ENCODE measurements around the gene TMEM135.
"Not testable (repeated sequence)": the region's sequence is repeated elsewhere in the genome, so short reads cannot be mapped to it uniquely, and the experiment has no call there.

TMEM135 gene

GRCh38 chr11:87020764-87021365, 16.9 kb upstream of the TMEM135 start:
- no peak for DNase-seq (ENCODE audit: low read depth in 3 of 3)

- no peak for DNase-seq (ENCODE audit: low read depth in 3 of 3)
These were observed 15.5 kb upstream of the TMEM135 start for GRCh38 chr11:87022254-87022653.

GRCh38 chr11:87022738-87023137, 15.0 kb upstream of the TMEM135 start:
- no peak for DNase-seq (ENCODE audit: low read depth in 3 of 3)

GRCh38 chr11:87026415-87026814, 11.3 kb upstream of the TMEM135 start:
- DNase-seq (ENCODE audit: low read depth in 3 of 3): not testable (repeated sequence)

GRCh38 chr11:87030458-87031054, 7.2 kb upstream of the TMEM135 start:
- DNase-seq (ENCODE audit: low read depth in 3 of 3): no peak

- DNase-seq (ENCODE audit: low read depth in 3 of 3): no peak
These were observed 6.1 kb upstream of the TMEM135 start for GRCh38 chr11:87031433-87032170.

- no peak for DNase-seq (ENCODE audit: low read depth in 3 of 3)
These were observed 4.2 kb upstream of the TMEM135 start for GRCh38 chr11:87033561-87033960.

- no peak for DNase-seq (ENCODE audit: low read depth in 3 of 3)
These were observed 1.7 kb upstream of the TMEM135 start for GRCh38 chr11:87035976-87036583.

GRCh38 chr11:87036756-87037449, 831 bp upstream of the TMEM135 start:
- no peak for DNase-seq (ENCODE audit: low read depth in 3 of 3)

- DNase-seq (ENCODE audit: low read depth in 3 of 3): no peak
These were observed 672 bp downstream of the TMEM135 start for GRCh38 chr11:87038235-87038977.

GRCh38 chr11:87039371-87039770, 1.6 kb downstream of the TMEM135 start:
- no peak for DNase-seq (ENCODE audit: low read depth in 3 of 3)

- no peak for DNase-seq (ENCODE audit: low read depth in 3 of 3)
These were observed 6.2 kb downstream of the TMEM135 start for GRCh38 chr11:87043894-87044293.

- no peak for DNase-seq (ENCODE audit: low read depth in 3 of 3)
These were observed 9.1 kb downstream of the TMEM135 start for GRCh38 chr11:87046824-87047223.

GRCh38 chr11:87056091-87056490, 18.4 kb downstream of the TMEM135 start:
- no peak for DNase-seq (ENCODE audit: low read depth in 3 of 3)

GRCh38 chr11:87057749-87058148, 20.0 kb downstream of the TMEM135 start:
- DNase-seq (ENCODE audit: low read depth in 3 of 3): no peak

GRCh38 chr11:87059596-87060390, 22.1 kb downstream of the TMEM135 start:
- no peak for DNase-seq (ENCODE audit: low read depth in 3 of 3)

- no peak for DNase-seq (ENCODE audit: low read depth in 3 of 3)
These were observed 24.0 kb downstream of the TMEM135 start for GRCh38 chr11:87061766-87062165.

GRCh38 chr11:87063982-87064381, 26.2 kb downstream of the TMEM135 start:
- DNase-seq (ENCODE audit: low read depth in 3 of 3): no peak

GRCh38 chr11:87072787-87073186, 35.1 kb downstream of the TMEM135 start:
- DNase-seq (ENCODE audit: low read depth in 3 of 3): no peak

- DNase-seq (ENCODE audit: low read depth in 3 of 3): no peak
These were observed 38.6 kb downstream of the TMEM135 start for GRCh38 chr11:87076260-87076783.

All from stimulated activated CD4-positive, alpha-beta T cell treated with anti-CD3 and anti-CD28 coated beads, TNF-alpha, amount 100 ng/mL, for 4 hours (primary cell).